Measurements from ENCODE around the gene ADCY2.

DNA sequence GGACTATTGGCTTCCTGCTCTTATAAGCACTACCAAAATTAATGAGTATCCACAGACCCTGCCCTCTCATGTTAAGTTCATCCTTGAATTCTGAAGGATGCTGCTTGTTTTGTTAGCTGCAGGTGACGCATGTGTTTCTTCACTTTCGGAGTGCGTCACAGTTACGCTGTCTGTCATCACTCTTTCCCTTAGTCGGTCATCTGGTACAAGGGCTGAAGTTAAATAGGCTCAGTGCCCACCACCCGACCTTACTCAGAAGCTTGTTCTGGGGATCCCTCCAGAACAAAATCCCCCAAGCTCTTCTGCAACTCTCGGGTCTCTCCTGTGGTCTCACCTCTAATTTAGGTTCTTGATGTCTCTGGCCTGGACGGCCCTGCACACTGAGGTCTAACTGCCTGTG lies 51.0 kb downstream of the ADCY2 start:
- TF ChIP-seq, protein P1, sequence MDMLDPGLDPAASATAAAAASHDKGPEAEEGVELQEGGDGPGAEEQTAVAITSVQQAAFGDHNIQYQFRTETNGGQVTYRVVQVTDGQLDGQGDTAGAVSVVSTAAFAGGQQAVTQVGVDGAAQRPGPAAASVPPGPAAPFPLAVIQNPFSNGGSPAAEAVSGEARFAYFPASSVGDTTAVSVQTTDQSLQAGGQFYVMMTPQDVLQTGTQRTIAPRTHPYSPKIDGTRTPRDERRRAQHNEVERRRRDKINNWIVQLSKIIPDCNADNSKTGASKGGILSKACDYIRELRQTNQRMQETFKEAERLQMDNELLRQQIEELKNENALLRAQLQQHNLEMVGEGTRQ (IDR thresholded peaks at IDR 0.05; ENCODE audit: borderline replicate concordance, low read depth, low read length), result no peak
- TF ChIP-seq, protein P2, sequence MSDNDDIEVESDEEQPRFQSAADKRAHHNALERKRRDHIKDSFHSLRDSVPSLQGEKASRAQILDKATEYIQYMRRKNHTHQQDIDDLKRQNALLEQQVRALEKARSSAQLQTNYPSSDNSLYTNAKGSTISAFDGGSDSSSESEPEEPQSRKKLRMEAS (IDR thresholded peaks at IDR 0.05; ENCODE audit: low read depth), result no peak

Data from SK-N-SH (cell line).